H9 (cell line): ENCODE results near the gene RGL2. TPM values are rescaled to one million over a fixed set of nuclear protein-coding genes. Genes with fewer than 3 reads are reported as not detected.

Experiments used
- DNase-seq: peaks from one replicate; pipeline ENCODE4 v3.0.0-alpha.2; 2017
- H2AFZ ChIP-seq: one replicate; pipeline ENCODE4 v1.6.1; 2013; ENCODE audit warnings: mild to moderate bottlenecking, low read length, control low read depth, moderate library complexity
- H2AK5ac ChIP-seq: 2 replicates; pipeline ENCODE4 v1.6.1; 2013; ENCODE audit warnings: low read length, control low read depth, mixed read lengths; ENCODE audit not compliant: insufficient read length
- H2BK120ac ChIP-seq: one replicate; pipeline ENCODE4 v1.6.1; 2013; ENCODE audit warnings: low read depth, mild to moderate bottlenecking, low read length, control low read depth, inconsistent platforms; ENCODE audit not compliant: poor library complexity, severe bottlenecking
- H2BK12ac ChIP-seq: 2 replicates; pipeline ENCODE4 v1.6.1; 2013; ENCODE audit warnings: low read length, control low read depth, mixed read lengths, low read depth; ENCODE audit not compliant: insufficient read length
- H2BK15ac ChIP-seq: 2 replicates; pipeline ENCODE4 v1.6.1; 2013; ENCODE audit warnings: low read depth, low read length, control low read depth
- H2BK20ac ChIP-seq: one replicate; pipeline ENCODE4 v1.6.1; 2013; ENCODE audit warnings: low read depth, mild to moderate bottlenecking, low read length, control low read depth, inconsistent platforms; ENCODE audit not compliant: poor library complexity, severe bottlenecking
- H2BK5ac ChIP-seq: 2 replicates; pipeline ENCODE4 v1.6.1; 2013; ENCODE audit warnings: low read length, control low read depth, mixed read lengths; ENCODE audit not compliant: insufficient read length
- H3K14ac ChIP-seq: 2 replicates; pipeline ENCODE4 v1.6.1; 2013; ENCODE audit warnings: low read length, control low read depth; ENCODE audit not compliant: insufficient read depth
- H3K18ac ChIP-seq: 2 replicates; pipeline ENCODE4 v1.6.1; 2013; ENCODE audit warnings: low read depth, mild to moderate bottlenecking, mixed read lengths, low read length, control low read depth; ENCODE audit not compliant: insufficient read length
- H3K23ac ChIP-seq: 2 replicates; pipeline ENCODE4 v1.6.1; 2013; ENCODE audit warnings: low read length, control low read depth, mixed read lengths, low read depth; ENCODE audit not compliant: insufficient read length
- H3K23me2 ChIP-seq: 2 replicates; pipeline ENCODE4 v1.6.1; 2013; ENCODE audit warnings: low read depth, mild to moderate bottlenecking, mixed read lengths, low read length, control low read depth; ENCODE audit not compliant: insufficient read length, poor library complexity, severe bottlenecking
- H3K27ac ChIP-seq: 2 replicates; pipeline ENCODE4 v1.5.1; 2013; ENCODE audit warnings: low read length, control low read depth, mixed read lengths, low read depth; ENCODE audit not compliant: insufficient read length
- H3K27me3 ChIP-seq: 2 replicates; pipeline ENCODE4 v1.6.1; 2013; ENCODE audit warnings: low read length, control low read depth, inconsistent platforms; ENCODE audit not compliant: insufficient read depth
- H3K4ac ChIP-seq: 2 replicates; pipeline ENCODE4 v1.6.1; 2013; ENCODE audit warnings: low read depth, mild to moderate bottlenecking, control low read depth, inconsistent platforms, low read length, moderate library complexity
- H3K4me1 ChIP-seq: 2 replicates; pipeline ENCODE4 v1.6.1; 2013; ENCODE audit warnings: low read length, control low read depth, inconsistent platforms; ENCODE audit not compliant: insufficient read depth
- H3K4me2 ChIP-seq: 2 replicates; pipeline ENCODE4 v1.6.1; 2013; ENCODE audit warnings: low read length, control low read depth, mixed read lengths; ENCODE audit not compliant: insufficient read length, insufficient read depth
- H3K56ac ChIP-seq: 2 replicates; pipeline ENCODE4 v1.6.1; 2013; ENCODE audit warnings: low read depth, mild to moderate bottlenecking, mixed read lengths, low read length, control low read depth; ENCODE audit not compliant: insufficient read length
- H3K79me1 ChIP-seq: 2 replicates; pipeline ENCODE4 v1.6.1; 2013; ENCODE audit warnings: low read depth, mild to moderate bottlenecking, moderate library complexity, low read length, control low read depth, inconsistent platforms; ENCODE audit not compliant: insufficient read depth, poor library complexity, severe bottlenecking
- H3K79me2 ChIP-seq: 2 replicates; pipeline ENCODE4 v1.6.1; 2013; ENCODE audit warnings: low read length, control low read depth, inconsistent platforms; ENCODE audit not compliant: insufficient read depth
- H3K9ac ChIP-seq: 2 replicates; pipeline ENCODE4 v1.6.1; 2013; ENCODE audit warnings: low read length, control low read depth, mixed read lengths; ENCODE audit not compliant: insufficient read length; ENCODE audit errors: extremely low read depth
- H3K9me3 ChIP-seq: one replicate; pipeline ENCODE4 v1.6.1; 2013; ENCODE audit warnings: low read depth, low read length, inconsistent platforms; ENCODE audit not compliant: control insufficient read depth
- H3T11ph ChIP-seq: one replicate; pipeline ENCODE4 v1.6.1; 2013; ENCODE audit warnings: mild to moderate bottlenecking, low read length, control low read depth, inconsistent platforms
- H4K20me1 ChIP-seq: one replicate; pipeline ENCODE4 v1.6.1; 2013; ENCODE audit not compliant: control insufficient read depth, insufficient read length, insufficient read depth
- H4K5ac ChIP-seq: 2 replicates; pipeline ENCODE4 v1.6.1; 2013; ENCODE audit warnings: low read depth, mild to moderate bottlenecking, mixed read lengths, low read length, control low read depth; ENCODE audit not compliant: insufficient read length
- H4K8ac ChIP-seq: replicated peaks from 2 replicates; pipeline ENCODE4 v1.6.1; 2013; ENCODE audit warnings: low read length, control low read depth, mixed read lengths, low read depth; ENCODE audit not compliant: insufficient read length
- H4K91ac ChIP-seq: 2 replicates; pipeline ENCODE4 v1.6.1; 2013; ENCODE audit warnings: low read depth, mild to moderate bottlenecking, moderate library complexity, mixed read lengths, low read length, control low read depth; ENCODE audit not compliant: insufficient read length
- H3K27ac Mint-ChIP-seq, 3 experiments: 2 replicates in 2 of 3; 3 replicates in 1 of 3; pipeline ENCODE4 v1.8.0; 2020 to 2021; ENCODE audit warnings: mixed read lengths in 3 of 3, mild to moderate bottlenecking in 1 of 3, moderate library complexity in 1 of 3
- H3K27me3 Mint-ChIP-seq: 2 replicates; pipeline ENCODE4 v1.8.0; 2021; ENCODE audit warnings: low read depth, mild to moderate bottlenecking, moderate library complexity, mixed read lengths
- H3K36me3 Mint-ChIP-seq, 3 experiments: 2 replicates in 2 of 3; 3 replicates in 1 of 3; pipeline ENCODE4 v1.8.0; 2020 to 2021; ENCODE audit warnings: low read depth in 3 of 3, mixed read lengths in 3 of 3; ENCODE audit not compliant: insufficient read depth in 1 of 3
- H3K4me1 Mint-ChIP-seq, 2 experiments: 2 replicates each; pipeline ENCODE4 v1.8.0; 2020; ENCODE audit warnings: mixed read lengths in 2 of 2
- H3K4me3 Mint-ChIP-seq, 2 experiments: 2 replicates in 1 of 2; 3 replicates in 1 of 2; pipeline ENCODE4 v1.8.0; 2020 to 2021; ENCODE audit warnings: mild to moderate bottlenecking in 2 of 2, mixed read lengths in 2 of 2, moderate library complexity in 1 of 2
- H3K9me3 Mint-ChIP-seq, 2 experiments: 2 replicates in 1 of 2; 3 replicates in 1 of 2; pipeline ENCODE4 v1.8.0; 2020; ENCODE audit warnings: mild to moderate bottlenecking in 2 of 2, mixed read lengths in 2 of 2, moderate library complexity in 1 of 2
- CTCF ChIP-seq: fragments of 200-600 bp; sonication (generic); conservative IDR thresholded peaks from 3 replicates; pipeline ENCODE4 v1.8.0; 2021; ENCODE audit warnings: antibody characterized with exemption, mild to moderate bottlenecking
- WGBS: extraction: QIAGEN DNeasy Blood & Tissue Kit; methylation state at CpG from one replicate; pipeline ENCODE4 v1.1.7; 2013; ENCODE audit warnings: missing lambda C conversion rate, low lambda C conversion rate, mixed read lengths; ENCODE audit not compliant: insufficient read length; ENCODE audit errors: extremely low coverage; 5-methylcytosine and 5-hydroxymethylcytosine counted together
- total RNA-seq: library from RNA; stranded (reverse); gene quantifications from 2 replicates; pipeline ENCODE4 v1.2.1, GENCODE V29; 2021

Gene RGL2
- total RNA-seq, 1 experiment from 2014 or later = 74.3 TPM

- WGBS = no CpG with 5 or more reads among the region's 15 CpGs
- no peak overlapping the region for H4K5ac ChIP-seq
Observed at GRCh38 chr6:33295621-33296369, 2.9 kb downstream of the RGL2 start.

More at GRCh38 chr6:33295621-33296369, 2.9 kb downstream of the RGL2 start:
- H3K79me1 ChIP-seq = no peaks in the 10 kb centered on the region
- no peak overlapping the region for H3K4me2 ChIP-seq
- Mint-ChIP-seq H3K27ac (peak overlapping the region in 1 of 3 experiments; percentile 11; a peak in 1 of 7 replicates), H3K4me1 (peaks cover 10 to 18% of the 10 kb centered on the region in 2 experiments), H3K27me3 (no peaks in the 10 kb centered on the region), H3K4me3 (peak overlapping the region; percentile 98 to 100; a peak in 4 of 5 replicates), H3K9me3 (no peaks in the 10 kb centered on the region), H3K36me3 (peaks cover 19 to 42% (median 39%) of the 10 kb centered on the region in 3 experiments)
- no peak overlapping the region for H3K27ac ChIP-seq
- no peak overlapping the region for H3K18ac ChIP-seq
- no peaks in the 10 kb centered on the region for H3K27me3 ChIP-seq
- no peak overlapping the region for H3T11ph ChIP-seq
- DNase-seq = no peak
- no peak overlapping the region for H2BK5ac ChIP-seq
- no peak overlapping the region for H2AFZ ChIP-seq
- no peaks in the 10 kb centered on the region for H3K9me3 ChIP-seq
- no peak overlapping the region for H3K56ac ChIP-seq
- no peaks in the 10 kb centered on the region; the same call in 1 of the 2 replicates for H3K79me2 ChIP-seq
- H2BK120ac ChIP-seq = no peak overlapping the region
- no peak overlapping the region for H2AK5ac ChIP-seq
- H3K23me2 ChIP-seq = peaks cover 22% of the 10 kb centered on the region
- H3K9ac ChIP-seq = no peak overlapping the region
- H4K20me1 ChIP-seq = no peaks in the 10 kb centered on the region
- H2BK12ac ChIP-seq = no peak overlapping the region
- H3K4me1 ChIP-seq = no peaks in the 10 kb centered on the region
- H2BK20ac ChIP-seq = no peak overlapping the region
- no peak overlapping the region for H3K4ac ChIP-seq
- no peak overlapping the region for H3K14ac ChIP-seq
- H2BK15ac ChIP-seq = no peak overlapping the region
- TF ChIP-seq CTCF = no peak
- no peak overlapping the region for H4K91ac ChIP-seq
- no peak overlapping the region for H4K8ac ChIP-seq
- no peak overlapping the region for H3K23ac ChIP-seq
